Progenitor cell of endocrine pancreas (in vitro differentiated cells): ENCODE measurements around the gene CYSLTR2. TPM values are rescaled to one million over a fixed set of nuclear protein-coding genes. Genes with fewer than 3 reads are reported as not detected.

ENCODE experiments used
- DNase-seq: peaks from one replicate; pipeline ENCODE4 v3.0.0; 2021; ENCODE audit warnings: low spot score; ENCODE audit not compliant: unreplicated experiment
- H3K27ac Mint-ChIP-seq: 2 replicates; pipeline ENCODE4 v1.8.0; 2021; ENCODE audit warnings: mild to moderate bottlenecking, moderate library complexity, mixed read lengths
- H3K27me3 Mint-ChIP-seq: 2 replicates; pipeline ENCODE4 v1.8.0; 2021; ENCODE audit warnings: mixed read lengths
- H3K36me3 Mint-ChIP-seq: 2 replicates; pipeline ENCODE4 v1.8.0; 2022; ENCODE audit warnings: mixed read lengths; ENCODE audit not compliant: insufficient read depth
- H3K4me1 Mint-ChIP-seq: 2 replicates; pipeline ENCODE4 v1.8.0; 2021; ENCODE audit warnings: low read depth, mixed read lengths
- H3K4me3 Mint-ChIP-seq: 2 replicates; pipeline ENCODE4 v1.8.0; 2021; ENCODE audit warnings: low read depth, mild to moderate bottlenecking, moderate library complexity, mixed read lengths
- H3K9me3 Mint-ChIP-seq: 2 replicates; pipeline ENCODE4 v1.8.0; 2021; ENCODE audit warnings: low read depth, mixed read lengths
- total RNA-seq: library from RNA; stranded (reverse); gene quantifications from 2 replicates; pipeline ENCODE4 v1.2.1, GENCODE V29; 2021
- TF ChIP-seq, protein P1 (sequence below): fragments of 200-600 bp; sonication (generic); IDR thresholded peaks from one replicate; pipeline ENCODE4 v1.5.0; 2021; ENCODE audit warnings: antibody characterized with exemption, mild to moderate bottlenecking; ENCODE audit not compliant: unreplicated experiment

The CYSLTR2 gene
- total RNA-seq, 1 donor from 2014 or later, result 0.17 TPM

DNA sequence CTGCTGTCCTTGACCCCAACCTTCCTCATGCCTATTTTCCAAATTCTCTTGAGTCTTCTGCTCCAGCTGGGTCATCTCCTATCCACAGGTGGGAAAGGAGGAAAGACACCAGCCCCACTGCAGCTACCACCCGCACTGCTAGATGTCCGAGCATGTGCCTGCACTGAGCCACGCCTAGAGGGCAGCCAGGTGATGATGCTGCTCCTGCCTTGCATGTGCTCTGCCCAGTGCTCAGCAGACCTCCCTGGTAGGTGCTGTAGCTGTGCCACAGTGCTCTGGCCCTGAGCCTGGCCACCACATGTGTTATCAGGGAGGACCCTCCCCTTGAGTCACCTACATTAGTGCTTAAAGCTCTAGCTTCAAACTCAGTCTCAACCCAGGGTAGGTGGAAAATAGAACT, 6.9 kb upstream of the CYSLTR2 start:
- DNase-seq, result no peak
- Mint-ChIP-seq H3K36me3 (no peaks in the 10 kb centered on the region), H3K27me3 (no peaks in the 10 kb centered on the region), H3K9me3 (no peaks in the 10 kb centered on the region), H3K4me3 (no peak overlapping the region), H3K27ac (no peak overlapping the region), H3K4me1 (peaks cover 4% of the 10 kb centered on the region)
- TF ChIP-seq, protein P1, sequence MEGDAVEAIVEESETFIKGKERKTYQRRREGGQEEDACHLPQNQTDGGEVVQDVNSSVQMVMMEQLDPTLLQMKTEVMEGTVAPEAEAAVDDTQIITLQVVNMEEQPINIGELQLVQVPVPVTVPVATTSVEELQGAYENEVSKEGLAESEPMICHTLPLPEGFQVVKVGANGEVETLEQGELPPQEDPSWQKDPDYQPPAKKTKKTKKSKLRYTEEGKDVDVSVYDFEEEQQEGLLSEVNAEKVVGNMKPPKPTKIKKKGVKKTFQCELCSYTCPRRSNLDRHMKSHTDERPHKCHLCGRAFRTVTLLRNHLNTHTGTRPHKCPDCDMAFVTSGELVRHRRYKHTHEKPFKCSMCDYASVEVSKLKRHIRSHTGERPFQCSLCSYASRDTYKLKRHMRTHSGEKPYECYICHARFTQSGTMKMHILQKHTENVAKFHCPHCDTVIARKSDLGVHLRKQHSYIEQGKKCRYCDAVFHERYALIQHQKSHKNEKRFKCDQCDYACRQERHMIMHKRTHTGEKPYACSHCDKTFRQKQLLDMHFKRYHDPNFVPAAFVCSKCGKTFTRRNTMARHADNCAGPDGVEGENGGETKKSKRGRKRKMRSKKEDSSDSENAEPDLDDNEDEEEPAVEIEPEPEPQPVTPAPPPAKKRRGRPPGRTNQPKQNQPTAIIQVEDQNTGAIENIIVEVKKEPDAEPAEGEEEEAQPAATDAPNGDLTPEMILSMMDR, result no peak

DNA sequence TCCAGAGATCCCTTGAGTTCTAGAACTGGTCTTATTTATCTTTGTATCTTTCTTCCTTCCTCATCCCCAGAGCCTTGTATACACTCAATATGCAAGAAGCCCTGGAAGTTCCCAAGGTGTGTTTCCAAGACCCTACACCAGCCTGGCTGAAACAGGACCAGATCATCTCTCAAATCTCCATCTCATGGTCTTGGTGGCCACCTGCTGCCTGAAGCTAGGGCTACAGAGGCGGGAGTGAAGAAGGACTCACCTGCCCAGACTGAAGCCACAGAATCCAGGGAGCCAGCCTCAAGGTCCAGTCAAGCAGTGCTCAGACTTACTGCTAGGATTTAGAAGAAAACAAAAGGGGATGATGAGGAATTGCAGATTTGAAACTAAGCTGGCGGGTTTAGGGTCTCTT, 6.1 kb upstream of the CYSLTR2 start:
- Mint-ChIP-seq H3K36me3 (no peaks in the 10 kb centered on the region), H3K27ac (no peak overlapping the region), H3K27me3 (no peaks in the 10 kb centered on the region), H3K4me1 (peaks cover 4% of the 10 kb centered on the region), H3K9me3 (no peaks in the 10 kb centered on the region), H3K4me3 (no peak overlapping the region)
- TF ChIP-seq, protein P1, result peak; percentile 9
- DNase-seq, result no peak

DNA sequence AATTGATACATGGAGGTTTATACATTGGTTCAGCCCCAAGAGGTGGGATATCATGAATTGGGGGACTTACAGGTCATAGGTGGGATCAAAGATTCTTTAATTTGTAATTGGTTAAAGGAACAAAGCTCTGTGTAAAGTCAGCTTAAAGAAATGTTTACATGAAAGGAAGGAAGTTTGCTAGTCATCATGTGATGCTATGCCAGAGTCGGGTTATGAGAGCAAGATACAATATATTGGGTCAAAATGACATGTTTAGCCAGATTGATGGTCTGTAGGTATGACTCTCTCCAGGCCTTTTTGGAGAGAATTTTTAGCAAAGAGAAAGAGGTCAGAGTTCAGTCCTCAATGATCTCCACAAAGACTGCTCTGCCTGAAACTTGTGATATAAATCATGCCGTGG, 5.3 kb upstream of the CYSLTR2 start:
- Mint-ChIP-seq H3K27me3 (no peaks in the 10 kb centered on the region), H3K27ac (no peak overlapping the region), H3K36me3 (no peaks in the 10 kb centered on the region), H3K9me3 (no peaks in the 10 kb centered on the region), H3K4me3 (no peak overlapping the region), H3K4me1 (peaks cover 11% of the 10 kb centered on the region)
- TF ChIP-seq, protein P1, result no peak
- no peak for DNase-seq

DNA sequence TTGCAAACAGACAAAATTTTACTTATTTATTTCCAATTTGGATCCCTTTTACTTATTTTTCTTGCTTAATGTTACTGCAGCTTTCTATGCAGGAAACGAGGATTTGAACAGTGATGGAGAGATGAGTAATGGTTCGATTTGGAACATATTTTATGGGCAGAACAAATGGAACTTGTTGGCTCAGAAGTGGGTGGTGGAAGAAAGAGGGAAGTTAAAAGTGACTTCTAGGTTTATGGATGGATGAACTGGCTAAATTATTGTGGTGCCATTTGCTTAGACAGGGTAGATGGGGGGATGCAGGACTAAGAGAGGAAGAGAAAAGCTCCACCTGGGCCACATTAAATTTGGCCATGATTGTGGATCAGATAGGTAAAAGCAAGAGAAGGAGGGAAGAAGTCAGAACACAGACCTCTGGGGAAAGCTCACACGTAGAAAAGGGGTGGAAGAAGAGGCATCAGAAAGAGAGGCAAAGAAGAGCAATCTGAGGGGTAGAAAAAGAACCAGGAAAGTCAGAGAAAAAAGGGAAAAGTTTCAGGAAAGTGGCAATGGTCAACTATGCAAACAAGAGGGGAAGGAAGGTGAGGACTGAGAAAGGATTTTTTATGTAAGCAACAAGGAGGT, 768 bp upstream of the CYSLTR2 start:
- TF ChIP-seq, protein P1, result no peak
- no peak for DNase-seq
- no peaks in the 10 kb centered on the region for H3K9me3 Mint-ChIP-seq
- H3K27me3 Mint-ChIP-seq, result no peaks in the 10 kb centered on the region
- H3K27ac Mint-ChIP-seq, result peak overlapping the region; percentile 54
- no peaks in the 10 kb centered on the region for H3K36me3 Mint-ChIP-seq
- H3K4me3 Mint-ChIP-seq, result no peak overlapping the region
- H3K4me1 Mint-ChIP-seq, result peaks cover 20% of the 10 kb centered on the region

DNA sequence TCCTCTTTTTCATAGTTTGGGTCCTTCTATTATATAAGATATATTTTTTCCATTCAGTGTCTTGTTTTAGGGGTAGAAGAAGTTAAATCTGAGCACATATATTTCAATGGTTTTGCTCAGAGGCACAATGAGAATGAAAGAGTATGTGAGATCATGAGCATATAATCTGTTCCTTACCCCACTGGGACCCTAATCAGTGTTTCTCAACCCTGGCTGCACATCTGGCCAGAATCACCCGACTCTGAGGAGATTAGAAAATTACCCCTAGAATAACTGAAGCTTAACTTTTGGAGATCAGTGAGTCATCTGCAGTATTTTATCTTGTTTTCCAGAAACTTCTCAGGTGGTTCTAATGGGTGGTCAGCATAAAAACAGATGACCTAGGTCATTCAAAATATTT, 782 bp downstream of the CYSLTR2 start:
- TF ChIP-seq, protein P1, result no peak
- no peak for DNase-seq
- H3K27me3 Mint-ChIP-seq, result no peaks in the 10 kb centered on the region
- H3K9me3 Mint-ChIP-seq, result no peaks in the 10 kb centered on the region
- no peak overlapping the region for H3K27ac Mint-ChIP-seq
- no peak overlapping the region for H3K4me3 Mint-ChIP-seq
- no peaks in the 10 kb centered on the region for H3K36me3 Mint-ChIP-seq
- H3K4me1 Mint-ChIP-seq, result peaks cover 25% of the 10 kb centered on the region
